Medulla oblongata (tissue), 1 donor: ENCODE results near the gene MED6.

Source experiments
- DNase-seq: peaks from one replicate; pipeline ENCODE4 v3.0.0-alpha.2; 2015; ENCODE audit errors: extremely low spot score

Gene MED6

GRCh38 chr14:70600382-70601157 lies at the start of gene MED6:
MED6 (minus strand) TSS chr14:70600655; CDS start chr14:70600637, 18 bp downstream.
- DNase-seq = peak; percentile 96

GRCh38 chr14:70649803-70650202 lies 49.3 kb upstream of the MED6 start:
- DNase-seq = no peak

DNA sequence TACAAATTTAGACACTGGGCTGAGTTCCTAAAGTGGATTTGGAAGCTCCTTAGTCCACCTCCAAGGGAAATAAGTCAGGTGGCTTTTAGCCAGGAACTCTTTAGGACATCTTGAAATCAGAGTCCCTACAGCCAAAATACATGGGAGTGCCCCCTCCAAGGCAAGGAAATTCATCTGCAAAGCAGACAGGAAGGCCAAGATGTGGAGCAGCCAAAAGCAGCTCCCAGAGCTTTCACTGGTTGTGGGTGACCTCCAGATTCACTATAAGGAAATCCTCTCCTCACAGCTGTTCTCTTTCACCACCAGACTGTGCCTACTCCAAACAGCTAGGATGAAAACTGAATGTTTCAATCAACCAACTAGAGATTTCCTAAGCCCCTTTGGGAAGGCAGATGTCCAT lies 47.9 kb upstream of the MED6 start:
- DNase-seq = no peak

DNA sequence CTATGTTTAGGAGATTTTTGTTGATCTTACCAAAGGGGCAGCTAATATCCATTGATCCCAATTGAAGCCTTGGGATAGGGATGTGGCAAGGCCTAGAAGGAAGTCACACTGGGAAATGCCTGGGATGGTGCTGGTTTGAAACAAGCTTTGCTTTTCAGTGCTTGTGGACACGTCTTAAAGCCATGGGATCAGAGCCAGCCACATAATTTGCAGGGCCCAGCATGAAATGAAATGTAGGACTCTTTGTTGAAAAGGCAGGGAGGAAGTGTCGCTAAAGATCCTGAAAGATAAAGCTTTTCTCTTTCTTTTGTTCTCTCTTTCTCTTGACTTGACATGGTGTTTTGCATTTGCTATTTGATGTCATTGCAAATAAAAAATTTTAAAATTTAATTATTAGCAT lies 46.2 kb upstream of the MED6 start:
- no peak for DNase-seq

- DNase-seq = no peak
Measured at GRCh38 chr14:70645892-70646291, 45.4 kb upstream of the MED6 start.

GRCh38 chr14:70643967-70644366 lies 43.5 kb upstream of the MED6 start:
- no peak for DNase-seq

GRCh38 chr14:70642303-70643235 lies 42.1 kb upstream of the MED6 start:
- DNase-seq = no peak

DNA sequence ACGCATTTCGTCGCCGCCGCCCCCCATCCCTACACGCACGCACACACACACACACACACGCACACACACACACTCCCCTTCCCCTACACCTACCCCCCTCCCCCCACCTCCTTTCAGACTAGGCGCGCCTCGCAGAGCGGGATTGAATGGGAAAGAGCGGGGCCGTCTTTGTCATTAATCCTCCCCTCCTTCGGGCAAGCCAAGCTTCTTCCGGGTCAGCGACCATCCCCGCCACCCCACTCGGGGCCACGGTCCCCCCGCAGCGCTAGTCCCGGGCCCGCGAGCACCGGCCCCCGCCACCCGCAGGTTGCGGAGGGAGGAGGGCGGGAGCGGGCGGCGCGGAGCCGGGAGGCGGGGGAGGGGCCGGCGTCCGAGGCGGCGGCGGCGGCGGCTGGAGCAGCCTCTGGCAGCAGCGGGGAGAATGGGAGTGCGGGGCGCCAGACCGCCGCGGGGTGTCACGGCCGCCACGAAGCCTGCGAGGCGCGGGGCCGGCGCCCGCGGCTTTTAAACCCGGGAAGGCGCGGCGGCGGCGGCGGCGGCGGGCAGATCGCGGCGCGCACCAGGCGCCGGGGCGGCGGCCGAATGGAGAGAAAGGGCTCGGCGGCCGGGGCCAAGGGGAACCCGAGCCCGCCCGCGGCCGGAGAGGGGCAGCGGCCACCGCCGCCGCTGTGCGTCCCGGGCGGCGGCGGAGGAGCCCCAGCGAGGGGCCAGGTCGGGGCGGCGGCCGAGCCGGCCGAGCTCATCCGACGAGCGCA lies 41.3 kb upstream of the MED6 start, which contains the start of gene TTC9:
Gene TTC9, plus strand, starts transcription at position 369 of the 755 bp plus-strand sequence. Its CDS starts 214 bp downstream, at position 583.
- no peak for DNase-seq

- DNase-seq = no peak
Measured at GRCh38 chr14:70640938-70641547, 40.6 kb upstream of the MED6 start.

GRCh38 chr14:70638416-70638815 lies 38.0 kb upstream of the MED6 start:
- no peak for DNase-seq

- no peak for DNase-seq
Measured at GRCh38 chr14:70635971-70636595, 35.6 kb upstream of the MED6 start.

GRCh38 chr14:70631948-70632347 lies 31.5 kb upstream of the MED6 start:
- peak; percentile 14 for DNase-seq

DNA sequence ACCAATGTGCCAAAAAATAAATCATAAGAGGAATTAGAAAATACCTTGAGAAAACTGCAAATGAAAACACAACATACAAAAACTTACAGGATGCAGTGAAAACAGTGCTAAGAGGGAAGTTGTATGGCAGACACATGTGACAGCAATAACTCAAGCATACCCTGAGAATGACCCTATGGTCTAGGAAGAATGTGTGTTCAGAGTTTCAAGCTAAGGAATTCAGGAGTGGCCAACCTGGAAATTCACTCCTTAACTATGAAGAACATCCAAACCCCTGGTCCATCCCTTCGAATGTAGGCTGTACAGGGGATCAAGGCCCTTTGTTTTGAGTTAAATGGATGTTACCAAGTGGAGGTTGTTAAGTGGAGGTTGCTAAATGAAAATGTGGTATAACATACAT lies 24.5 kb upstream of the MED6 start:
- DNase-seq = no peak

DNA sequence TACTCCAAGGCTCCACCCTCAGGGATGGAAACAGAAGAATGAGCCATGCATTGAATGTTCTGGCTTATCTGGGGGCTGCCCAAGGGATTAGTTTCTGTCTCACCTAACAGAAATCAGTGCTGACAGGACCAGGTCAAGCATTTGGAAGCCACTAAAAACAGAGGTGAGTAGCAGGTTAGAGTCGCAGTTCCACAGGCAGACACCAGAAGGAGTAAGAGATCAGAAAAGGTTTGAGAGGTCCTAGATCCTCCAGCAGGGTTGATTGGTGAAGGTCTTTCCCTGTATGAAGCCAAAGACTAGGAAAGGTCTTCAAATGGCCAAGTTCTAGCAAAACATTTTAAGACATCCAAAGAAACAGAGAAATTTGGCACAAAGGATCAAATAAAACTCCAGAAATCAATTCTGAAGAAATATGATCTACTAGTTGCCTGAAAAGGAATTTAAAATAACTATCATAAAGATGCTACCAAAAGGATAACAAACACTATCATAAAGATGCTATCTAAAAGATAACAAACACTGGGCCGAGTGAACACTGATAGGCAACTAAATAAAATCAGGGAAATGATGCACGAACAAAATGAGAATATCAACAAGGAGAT lies 21.8 kb upstream of the MED6 start:
- DNase-seq = no peak

GRCh38 chr14:70619708-70620107 lies 19.3 kb upstream of the MED6 start:
- DNase-seq = no peak

DNA sequence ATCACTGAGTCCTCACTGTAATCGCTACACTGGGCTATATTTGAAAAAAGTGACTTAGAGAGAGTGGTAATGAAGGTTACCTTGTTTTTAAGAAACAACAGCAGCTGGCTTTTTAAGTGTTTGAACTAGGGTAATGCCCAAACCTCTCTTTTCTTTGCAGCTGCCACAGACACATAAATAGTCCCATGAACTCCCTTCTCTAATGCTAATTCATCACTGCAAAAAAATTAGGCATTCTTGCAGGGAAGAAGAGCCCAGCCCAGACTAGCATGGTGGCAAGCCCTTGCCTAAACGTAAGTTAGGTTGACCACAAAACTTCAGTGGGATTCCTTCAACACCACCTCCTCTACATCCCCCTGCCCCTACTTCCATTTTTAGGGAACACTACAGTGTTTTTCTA lies 17.9 kb upstream of the MED6 start:
- DNase-seq = no peak

DNA sequence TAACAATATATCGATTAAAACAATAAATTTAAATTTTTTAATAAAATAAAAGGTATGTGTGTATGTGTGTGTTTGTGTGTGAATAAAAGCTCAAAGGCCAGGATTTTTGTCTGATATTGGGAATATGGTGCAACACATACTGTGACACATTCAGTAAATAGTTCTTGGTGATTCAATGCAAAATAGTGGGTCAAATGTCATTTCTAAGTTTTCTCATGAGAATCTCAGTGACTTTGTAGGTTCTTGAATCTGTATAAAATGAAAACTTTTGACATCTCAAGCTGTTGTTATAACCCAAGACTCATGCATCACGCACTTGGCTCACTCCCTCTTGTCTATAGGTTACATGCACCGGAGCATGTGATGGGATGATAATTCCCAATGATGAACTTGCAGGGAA lies 16.2 kb upstream of the MED6 start:
- DNase-seq = no peak

GRCh38 chr14:70611216-70611615 lies 10.8 kb upstream of the MED6 start:
- no peak for DNase-seq

DNA sequence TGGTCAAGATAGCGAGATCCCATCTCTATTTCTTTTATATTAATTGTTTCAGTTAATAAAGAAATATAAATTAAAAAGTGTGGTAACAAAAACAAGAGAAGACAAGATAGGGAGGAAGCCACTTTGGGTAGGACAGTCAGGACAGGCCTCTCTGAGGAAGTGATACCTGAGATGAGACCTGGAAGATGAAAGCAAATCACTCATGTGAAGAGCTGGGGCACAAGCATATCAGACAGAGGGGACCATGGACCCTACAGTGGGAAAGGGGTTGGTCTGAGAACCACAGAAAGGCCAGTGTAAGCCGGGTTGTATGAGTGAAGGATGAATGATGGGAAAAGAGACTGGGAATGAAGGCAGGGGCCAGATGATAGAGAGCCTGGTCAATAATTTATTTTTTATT lies 1.8 kb upstream of the MED6 start:
- no peak for DNase-seq

DNA sequence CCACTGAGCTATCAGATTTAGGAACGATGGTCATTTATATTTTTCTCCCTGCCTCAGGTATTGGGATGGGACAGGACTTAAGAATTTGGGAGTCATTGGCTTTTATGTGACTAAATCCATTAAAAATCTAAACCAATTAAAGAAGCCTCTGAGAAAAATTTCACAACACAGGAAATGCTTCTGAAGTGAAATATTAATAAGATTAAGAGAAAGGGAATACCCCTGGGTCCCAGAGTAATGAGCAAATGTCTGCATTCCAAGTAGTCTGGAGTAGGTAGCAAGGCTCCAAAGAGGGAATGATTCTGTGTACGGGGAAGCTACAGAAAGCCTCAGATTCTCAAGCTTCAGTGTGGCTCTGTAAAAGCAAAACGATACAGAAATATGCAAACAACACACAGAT lies 707 bp upstream of the MED6 start:
- no peak for DNase-seq

DNA sequence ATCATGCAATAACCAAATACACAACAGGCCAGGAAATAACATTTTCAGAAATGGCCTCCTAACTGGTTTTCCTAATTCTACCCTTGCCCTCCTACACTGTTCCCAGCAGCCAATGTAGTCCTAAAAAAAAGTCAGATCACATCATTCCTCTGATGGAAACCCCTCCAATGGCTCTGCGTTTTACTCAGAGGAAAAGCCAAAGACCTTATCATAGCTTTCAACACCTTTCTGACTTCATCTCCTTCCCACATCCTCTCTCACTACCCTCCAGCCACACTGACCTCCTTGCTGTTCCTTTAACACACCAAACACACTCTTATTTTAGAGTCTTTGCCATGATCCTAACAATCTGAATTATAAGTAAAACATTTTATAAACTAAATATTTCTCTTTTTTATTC lies 1.1 kb downstream of the MED6 start:
- DNase-seq = no peak
